Measurements from ENCODE around the gene CELF4.

Gene CELF4

DNA sequence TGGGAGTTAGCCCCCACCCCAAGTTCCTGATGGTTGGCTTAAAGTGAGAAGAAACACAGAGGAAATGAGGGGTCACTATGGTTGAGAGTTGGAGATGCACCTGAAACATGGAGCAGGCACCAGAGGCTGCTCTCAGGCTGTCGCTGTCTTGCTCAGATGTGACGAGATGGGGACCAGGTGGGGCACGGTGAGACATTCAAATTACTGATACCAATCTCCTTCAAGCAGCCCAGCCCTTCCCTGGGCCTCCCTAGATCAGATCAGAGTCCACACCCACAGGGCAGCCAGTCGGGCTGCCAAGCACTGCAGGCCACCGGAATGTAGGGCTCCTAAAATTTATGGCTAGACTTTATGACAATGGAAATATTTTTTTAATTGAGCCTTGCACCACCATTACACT is 176.6 kb downstream of the CELF4 start:
- TF ChIP-seq, protein P1, sequence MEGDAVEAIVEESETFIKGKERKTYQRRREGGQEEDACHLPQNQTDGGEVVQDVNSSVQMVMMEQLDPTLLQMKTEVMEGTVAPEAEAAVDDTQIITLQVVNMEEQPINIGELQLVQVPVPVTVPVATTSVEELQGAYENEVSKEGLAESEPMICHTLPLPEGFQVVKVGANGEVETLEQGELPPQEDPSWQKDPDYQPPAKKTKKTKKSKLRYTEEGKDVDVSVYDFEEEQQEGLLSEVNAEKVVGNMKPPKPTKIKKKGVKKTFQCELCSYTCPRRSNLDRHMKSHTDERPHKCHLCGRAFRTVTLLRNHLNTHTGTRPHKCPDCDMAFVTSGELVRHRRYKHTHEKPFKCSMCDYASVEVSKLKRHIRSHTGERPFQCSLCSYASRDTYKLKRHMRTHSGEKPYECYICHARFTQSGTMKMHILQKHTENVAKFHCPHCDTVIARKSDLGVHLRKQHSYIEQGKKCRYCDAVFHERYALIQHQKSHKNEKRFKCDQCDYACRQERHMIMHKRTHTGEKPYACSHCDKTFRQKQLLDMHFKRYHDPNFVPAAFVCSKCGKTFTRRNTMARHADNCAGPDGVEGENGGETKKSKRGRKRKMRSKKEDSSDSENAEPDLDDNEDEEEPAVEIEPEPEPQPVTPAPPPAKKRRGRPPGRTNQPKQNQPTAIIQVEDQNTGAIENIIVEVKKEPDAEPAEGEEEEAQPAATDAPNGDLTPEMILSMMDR (IDR thresholded peaks at IDR 0.05; ENCODE audit: extremely low read depth, insufficient read depth, missing control alignments): no peak
- in situ Hi-C loops (cut with MboI; ENCODE audit: low pct_unique_long_range_greater_than_20kb, low sequenced_read_pairs, unreplicated experiment): no loop called here
- DNase-seq (ENCODE audit: low spot score): no peak

DNA sequence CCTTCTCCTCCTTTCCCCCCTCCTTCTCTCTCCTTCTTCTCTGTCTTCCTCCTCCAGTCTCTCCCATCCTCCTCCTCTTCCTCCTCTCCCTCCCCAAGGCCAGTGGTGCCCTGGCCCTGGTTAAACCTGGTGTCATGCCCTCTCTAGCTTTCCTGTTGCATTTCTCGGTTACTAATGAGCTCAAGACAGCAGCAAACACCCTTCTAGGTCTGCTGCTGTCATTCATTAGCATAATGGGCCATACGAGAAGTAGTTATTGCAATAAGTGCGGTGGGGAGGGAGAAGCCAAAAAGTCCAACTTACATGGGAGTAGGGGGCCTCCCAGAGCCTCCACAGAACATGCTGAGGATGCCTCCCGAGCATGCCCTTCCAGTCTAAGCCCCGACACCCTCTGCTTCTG is 177.2 kb downstream of the CELF4 start:
- in situ Hi-C loops (cut with MboI; ENCODE audit: low pct_unique_long_range_greater_than_20kb, low sequenced_read_pairs, unreplicated experiment): no loop called here
- DNase-seq (ENCODE audit: low spot score): no peak
- TF ChIP-seq, protein P1 (IDR thresholded peaks at IDR 0.05; ENCODE audit: extremely low read depth, insufficient read depth, missing control alignments): no peak

DNA sequence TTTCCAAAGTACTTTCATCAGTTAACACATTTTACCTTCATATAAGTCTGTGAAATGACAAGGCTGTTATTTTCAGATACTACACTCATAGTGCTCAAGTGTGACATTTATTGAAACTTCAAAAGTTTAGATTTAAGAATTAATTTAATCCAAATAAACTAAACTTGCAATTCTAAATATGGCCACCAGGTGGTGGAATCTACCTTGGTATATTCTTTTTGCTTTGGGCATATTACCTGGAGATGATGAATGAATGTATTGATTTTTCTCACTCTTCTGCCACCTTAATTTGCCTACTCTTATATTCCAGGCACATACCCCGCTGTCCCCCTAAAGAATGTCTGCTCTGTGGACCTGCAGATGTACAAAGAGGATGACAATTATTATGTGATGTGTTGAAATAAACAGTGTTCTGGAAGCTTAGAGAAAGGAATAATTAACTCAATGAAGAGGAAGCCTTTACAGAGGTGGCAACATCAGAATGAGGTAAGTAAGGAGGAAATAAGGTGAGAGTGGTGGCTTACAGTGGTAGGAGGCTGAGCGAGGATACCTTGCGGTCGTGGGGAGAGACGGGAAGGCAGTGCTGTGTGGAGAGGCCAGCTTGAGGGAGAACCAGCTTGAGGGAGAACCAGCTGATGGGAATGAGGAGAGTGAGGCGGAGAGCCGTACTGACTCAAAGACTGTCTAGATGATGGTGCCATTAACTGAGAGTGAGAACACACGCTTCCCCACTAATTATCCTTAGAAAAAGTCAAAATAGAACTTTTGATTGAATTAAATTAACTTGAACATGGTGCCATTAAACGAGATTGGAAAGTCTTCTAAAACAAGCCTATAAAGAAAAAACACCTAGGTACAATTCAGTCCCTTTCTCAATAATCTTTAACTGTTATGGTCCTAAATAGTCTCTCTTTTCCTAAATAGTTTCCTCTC is 179.5 kb downstream of the CELF4 start:
- DNase-seq (ENCODE audit: low spot score): peak; percentile 67
- in situ Hi-C loops (cut with MboI; ENCODE audit: low pct_unique_long_range_greater_than_20kb, low sequenced_read_pairs, unreplicated experiment): no loop called here
- TF ChIP-seq, protein P1 (IDR thresholded peaks at IDR 0.05; ENCODE audit: extremely low read depth, insufficient read depth, missing control alignments): peak; percentile 59

DNA sequence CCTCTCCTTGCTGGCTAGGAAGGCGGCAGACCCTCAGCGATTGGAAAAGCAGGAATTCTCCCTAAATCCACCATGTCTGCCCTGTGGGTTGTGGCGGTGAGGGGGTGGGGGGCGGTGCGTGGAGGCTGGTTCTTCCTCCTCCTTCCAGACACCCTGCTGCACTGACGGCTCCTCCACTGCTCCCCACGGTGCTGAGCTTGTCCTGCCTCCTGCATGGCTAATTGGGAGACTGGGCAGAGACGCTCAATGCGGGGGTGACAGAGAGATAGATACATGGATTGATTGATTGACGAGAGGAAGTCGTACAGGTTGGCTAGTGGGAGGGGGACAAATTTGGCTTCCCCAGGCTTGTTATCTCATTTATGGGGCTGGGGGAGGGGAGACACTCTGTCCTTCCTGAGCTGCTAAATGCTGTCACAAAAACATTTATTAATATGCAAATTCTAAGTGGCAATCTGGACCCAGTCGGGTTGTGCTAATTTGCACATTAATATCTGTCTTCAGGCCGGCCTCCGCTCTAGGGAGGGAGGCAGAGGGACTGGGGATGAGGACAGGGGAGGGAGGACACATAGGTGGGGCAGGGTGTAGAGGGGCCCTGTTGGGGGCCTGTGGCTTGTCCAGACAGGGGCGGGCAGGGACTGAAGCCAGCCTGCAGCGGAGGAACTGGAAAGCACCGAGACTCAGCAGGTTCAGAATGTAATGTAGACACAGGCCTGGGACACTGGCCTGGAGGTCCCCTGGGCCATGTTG is 181.6 kb downstream of the CELF4 start:
- in situ Hi-C loops (cut with MboI; ENCODE audit: low pct_unique_long_range_greater_than_20kb, low sequenced_read_pairs, unreplicated experiment): no loop called here
- TF ChIP-seq, protein P1 (IDR thresholded peaks at IDR 0.05; ENCODE audit: extremely low read depth, insufficient read depth, missing control alignments): no peak
- DNase-seq (ENCODE audit: low spot score): no peak

DNA sequence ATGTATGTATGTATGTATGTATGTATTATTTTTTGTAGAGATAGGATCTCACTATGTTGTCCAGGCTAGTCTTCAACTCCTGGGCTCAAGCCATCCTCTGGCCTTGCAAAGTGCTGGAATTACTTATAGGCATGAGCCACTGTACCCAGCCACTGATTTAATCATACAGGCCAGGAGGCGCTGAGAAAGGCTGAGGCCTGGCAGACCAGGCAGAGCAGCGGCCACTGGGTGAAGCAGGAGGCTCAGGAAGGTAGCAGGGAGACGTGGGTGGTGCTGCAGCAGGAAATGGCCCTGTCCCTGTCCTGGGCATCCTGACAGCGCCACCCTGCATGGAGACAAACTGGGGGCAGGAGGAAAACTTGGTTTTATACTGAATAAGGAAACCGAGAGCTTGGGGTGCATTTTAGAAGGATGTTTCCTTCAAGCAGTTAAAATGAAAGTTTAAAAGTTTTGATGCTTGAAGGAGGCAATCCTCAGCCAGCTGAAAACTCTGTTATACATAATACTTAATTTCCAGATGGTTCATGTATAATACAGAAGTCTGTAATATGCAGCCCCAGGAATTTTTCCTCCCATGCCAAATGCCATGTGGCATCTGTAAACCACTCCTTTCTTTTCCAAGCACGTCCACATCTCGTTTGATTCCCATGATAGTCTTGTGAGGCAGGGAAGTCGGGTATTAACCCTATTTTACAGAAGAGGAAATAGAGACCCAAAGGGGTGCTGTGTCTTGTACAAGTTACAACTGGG is 182.4 kb downstream of the CELF4 start:
- TF ChIP-seq, protein P1 (IDR thresholded peaks at IDR 0.05; ENCODE audit: extremely low read depth, insufficient read depth, missing control alignments): no peak
- DNase-seq (ENCODE audit: low spot score): no peak
- in situ Hi-C loops (cut with MboI; ENCODE audit: low pct_unique_long_range_greater_than_20kb, low sequenced_read_pairs, unreplicated experiment): no loop called here

DNA sequence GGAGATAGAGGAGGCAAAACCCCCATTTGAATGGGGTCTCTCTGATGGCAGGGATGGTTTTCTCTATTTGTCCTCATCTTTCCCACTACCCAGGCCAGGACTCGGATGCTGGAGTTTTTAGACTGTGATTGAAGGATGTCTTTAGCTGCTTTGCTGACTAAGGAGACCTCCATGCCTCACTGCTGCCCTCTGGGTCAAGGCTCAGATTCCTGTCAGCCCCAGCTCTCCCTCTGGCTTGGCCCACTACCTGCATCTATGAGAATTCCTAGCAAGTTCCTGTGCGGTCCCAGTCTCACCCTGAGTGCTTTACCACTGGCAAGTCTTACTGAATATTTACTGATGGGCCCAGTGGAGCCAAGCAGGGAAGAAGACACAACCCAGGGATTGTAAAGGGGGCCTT is 184.0 kb downstream of the CELF4 start:
- TF ChIP-seq, protein P1 (IDR thresholded peaks at IDR 0.05; ENCODE audit: extremely low read depth, insufficient read depth, missing control alignments): no peak
- in situ Hi-C loops (cut with MboI; ENCODE audit: low pct_unique_long_range_greater_than_20kb, low sequenced_read_pairs, unreplicated experiment): no loop called here
- DNase-seq (ENCODE audit: low spot score): no peak
